Activated CD4-positive, alpha-beta T cell treated with anti-CD3 and anti-CD28 coated beads, Interleukin-10, Interleukin-2, amounts not matched to agents 100 ng/mL and 50 ng/mL, durations not matched to agents 16 hours and 8 hours (primary cell): ENCODE data around the gene GEMIN7.
"Not testable (repeated sequence)": the region's sequence is repeated elsewhere in the genome, so short reads cannot be mapped to it uniquely, and the experiment has no call there.

Experiments used
- DNase-seq: peaks from one replicate; pipeline ENCODE4 v3.0.0-alpha.2; 2020

GEMIN7 gene

GRCh38 chr19:45107621-45108150 lies 28.6 kb downstream of the GEMIN7 start:
- no peak for DNase-seq

GRCh38 chr19:45110851-45111266 lies 31.8 kb downstream of the GEMIN7 start:
- no peak for DNase-seq

GRCh38 chr19:45112111-45112827 lies 33.2 kb downstream of the GEMIN7 start:
- no peak for DNase-seq

- DNase-seq = no peak
Observed at GRCh38 chr19:45113628-45114027, 34.6 kb downstream of the GEMIN7 start.

GRCh38 chr19:45114116-45114515 lies 35.1 kb downstream of the GEMIN7 start:
- no peak for DNase-seq

GRCh38 chr19:45115809-45116615 lies 37.0 kb downstream of the GEMIN7 start:
- no peak for DNase-seq

GRCh38 chr19:45117167-45117594 lies 38.1 kb downstream of the GEMIN7 start:
- DNase-seq = peak; percentile 81

- no peak for DNase-seq
Observed at GRCh38 chr19:45117671-45118070, 38.6 kb downstream of the GEMIN7 start.

- no peak for DNase-seq
Observed at GRCh38 chr19:45118106-45118505, 39.0 kb downstream of the GEMIN7 start.

GRCh38 chr19:45118591-45119355 lies 39.7 kb downstream of the GEMIN7 start:
- not testable (repeated sequence) for DNase-seq

GRCh38 chr19:45119582-45119981 lies 40.5 kb downstream of the GEMIN7 start:
- DNase-seq = no peak

GRCh38 chr19:45121827-45122345 lies 42.8 kb downstream of the GEMIN7 start:
- no peak for DNase-seq

- DNase-seq = no peak
Observed at GRCh38 chr19:45122832-45123231, 43.8 kb downstream of the GEMIN7 start.

GRCh38 chr19:45123440-45123850 lies 44.4 kb downstream of the GEMIN7 start:
- DNase-seq = no peak

GRCh38 chr19:45124021-45124420 lies 45.0 kb downstream of the GEMIN7 start:
- no peak for DNase-seq

GRCh38 chr19:45125360-45125759 lies 46.3 kb downstream of the GEMIN7 start:
- DNase-seq = no peak

- peak; percentile 79 for DNase-seq
Observed at GRCh38 chr19:45125975-45126493, 47.0 kb downstream of the GEMIN7 start.

- no peak for DNase-seq
Observed at GRCh38 chr19:45126654-45127053, 47.6 kb downstream of the GEMIN7 start.

GRCh38 chr19:45128146-45128545 lies 49.1 kb downstream of the GEMIN7 start:
- DNase-seq = no peak

- DNase-seq = no peak
Observed at GRCh38 chr19:45128806-45129205, 49.7 kb downstream of the GEMIN7 start.

- DNase-seq = no peak
Observed at GRCh38 chr19:45130236-45130635, 51.2 kb downstream of the GEMIN7 start.

- no peak for DNase-seq
Observed at GRCh38 chr19:45130888-45131615, 52.0 kb downstream of the GEMIN7 start.
